PC-3 (cell line): ENCODE results near the gene DLG2. TPM values are rescaled to one million over a fixed set of nuclear protein-coding genes. Genes with fewer than 3 reads are reported as not detected.

Experiments
- ATAC-seq: fragments of 200-7000 bp; cut with Tn5 transposase; 2 replicates; pipeline ENCODE4 v1.9.1; 2020; ENCODE audit warnings: mild to moderate bottlenecking, moderate library complexity
- BruUV-seq: library from RNA; stranded (reverse); fragments of 400-500 nt; replicated peaks from 2 replicates; lab custom pipeline; 2021; lab: Mats Ljungman, UMichigan
- CTCF ChIA-PET: fragments of 300-600 bp; sonication (Branson Sonifier 250); formaldehyde crosslinking; loops from one replicate; lab custom pipeline; 2022; ENCODE audit warnings: antibody characterized with exemption; lab: Charles Lee
- POLR2A ChIA-PET: fragments of 300-600 bp; sonication (Branson Sonifier 250); formaldehyde crosslinking; loops from one replicate; lab custom pipeline; 2022; ENCODE audit warnings: antibody characterized with exemption; ENCODE audit not compliant: unreplicated experiment; lab: Charles Lee
- DNase-seq: peaks from one replicate; pipeline ENCODE4 v3.0.0-alpha.2; 2015
- H2AFZ ChIP-seq: fragments of 300-600 bp; sonication (generic); 2 replicates; pipeline ENCODE4 v1.6.0; 2016; ENCODE audit warnings: antibody characterized with exemption, low read length
- H3F3A ChIP-seq: fragments of 300-600 bp; sonication (generic); one replicate; pipeline ENCODE4 v1.6.0; 2017; ENCODE audit warnings: antibody characterized with exemption, low read length, control low read depth, mild to moderate bottlenecking; ENCODE audit not compliant: unreplicated experiment
- H3K27ac ChIP-seq: fragments of 300-600 bp; sonication (generic); 2 replicates; pipeline ENCODE4 v1.5.1; 2016; ENCODE audit warnings: mild to moderate bottlenecking, low read length
- H3K27me3 ChIP-seq: fragments of 300-600 bp; sonication (generic); 2 replicates; pipeline ENCODE4 v1.6.1; 2016; ENCODE audit warnings: low read length, mixed read lengths
- H3K36me3 ChIP-seq: fragments of 300-600 bp; sonication (generic); 2 replicates; pipeline ENCODE4 v1.6.1; 2016; ENCODE audit warnings: low read depth, mixed run types, low read length, mixed read lengths
- H3K4me1 ChIP-seq: fragments of 300-600 bp; sonication (generic); 2 replicates; pipeline ENCODE4 v1.5.1; 2016; ENCODE audit warnings: low read length; ENCODE audit not compliant: insufficient read depth
- H3K4me2 ChIP-seq: fragments of 300-600 bp; sonication (generic); 2 replicates; pipeline ENCODE4 v1.6.0; 2016; ENCODE audit warnings: low read length
- H3K4me3 ChIP-seq: fragments of 300-600 bp; sonication (generic); 2 replicates; pipeline ENCODE4 v1.5.1; 2016; ENCODE audit warnings: mild to moderate bottlenecking, low read length, mixed read lengths
- H3K79me2 ChIP-seq: fragments of 300-600 bp; sonication (generic); 2 replicates; pipeline ENCODE4 v1.6.1; 2017; ENCODE audit warnings: low read length, mixed read lengths
- H3K9ac ChIP-seq: fragments of 300-600 bp; sonication (generic); 2 replicates; pipeline ENCODE4 v1.6.0; 2016; ENCODE audit warnings: mild to moderate bottlenecking, low read length
- H3K9me2 ChIP-seq: fragments of 300-600 bp; sonication (generic); replicated peaks from 2 replicates; pipeline ENCODE4 v1.6.1; 2016; ENCODE audit warnings: mixed run types, low read length, mixed read lengths
- H3K9me3 ChIP-seq: fragments of 300-600 bp; sonication (generic); 2 replicates; pipeline ENCODE4 v1.6.1; 2016; ENCODE audit warnings: low read length, mixed read lengths
- H4K20me1 ChIP-seq: fragments of 300-600 bp; sonication (generic); 2 replicates; pipeline ENCODE4 v1.6.1; 2016; ENCODE audit warnings: low read length, mixed read lengths
- CTCF ChIP-seq: fragments of 300-600 bp; sonication (generic); conservative IDR thresholded peaks from 2 replicates; pipeline ENCODE4 v1.5.1; 2017; ENCODE audit warnings: antibody characterized with exemption, low read depth, mild to moderate bottlenecking, low read length
- EZH2 ChIP-seq: fragments of 300-600 bp; sonication (generic); IDR thresholded peaks from one replicate; pipeline ENCODE4 v1.6.1; 2017; ENCODE audit warnings: antibody characterized with exemption, mild to moderate bottlenecking, low read length; ENCODE audit not compliant: unreplicated experiment
- EZH2phosphoT487 ChIP-seq: fragments of 300-600 bp; sonication (generic); IDR thresholded peaks from 2 replicates; pipeline ENCODE4 v1.6.1; 2018; ENCODE audit warnings: mild to moderate bottlenecking, antibody characterized with exemption, low read length, borderline replicate concordance
- intact Hi-C: fragments of 100-400 bp; cut with micrococcal nuclease; formaldehyde crosslinking; loops from 2 replicates; pipeline ENCODE4 v1.9.0; 2023
- total RNA-seq: library from RNA; depleted of rRNA; stranded (reverse); fragments of >200 nt; gene quantifications from 2 replicates; pipeline ENCODE4 v1.2.3, GENCODE V29; 2014

Gene DLG2
- total RNA-seq, 1 experiment from 2014 or later: 0.58 TPM

GRCh38 chr11:83728281-83728680 lies 1898.9 kb downstream of the DLG2 start:
- ChIA-PET CTCF (no interaction called here), POLR2A (no interaction called here)
- Histone ChIP-seq H4K20me1 (no peaks in the 10 kb centered on the region), H3K4me2 (no peak overlapping the region), H3K36me3 (no peaks in the 10 kb centered on the region), H2AFZ (no peak overlapping the region), H3K27ac (no peak overlapping the region), H3K4me3 (no peak overlapping the region), H3K9me3 (no peaks in the 10 kb centered on the region), H3K27me3 (peaks cover 5% of the 10 kb centered on the region; the same call in 1 of the 2 replicates), H3K9me2 (no peaks in the 10 kb centered on the region), H3K9ac (no peak overlapping the region), H3K79me2 (no peaks in the 10 kb centered on the region), H3F3A (no peaks in the 10 kb centered on the region), H3K4me1 (no peaks in the 10 kb centered on the region)
- no TSS peak for BruUV-seq
- DNase-seq (no peak), ATAC-seq (no peak)
- TF ChIP-seq EZH2phosphoT487 (no peak), EZH2 (no peak), CTCF (no peak)
- intact Hi-C loops: no loop called here

- Histone ChIP-seq H3K9me2 (no peaks in the 10 kb centered on the region), H3F3A (no peaks in the 10 kb centered on the region), H4K20me1 (no peaks in the 10 kb centered on the region), H2AFZ (no peak overlapping the region), H3K4me2 (no peak overlapping the region), H3K9ac (no peak overlapping the region), H3K27me3 (peaks cover 5% of the 10 kb centered on the region; the same call in 1 of the 2 replicates), H3K4me1 (no peaks in the 10 kb centered on the region), H3K9me3 (no peaks in the 10 kb centered on the region), H3K27ac (no peak overlapping the region), H3K79me2 (no peaks in the 10 kb centered on the region), H3K36me3 (no peaks in the 10 kb centered on the region), H3K4me3 (no peak overlapping the region)
- intact Hi-C loops: no loop called here
- DNase-seq (no peak), ATAC-seq (no peak)
- BruUV-seq: no TSS peak
- CTCF ChIA-PET: no interaction called here
- TF ChIP-seq EZH2: no peak
- no peak for TF ChIP-seq CTCF
- no peak for TF ChIP-seq EZH2phosphoT487
- POLR2A ChIA-PET: no interaction called here
Observed at GRCh38 chr11:83727251-83727650, 1899.9 kb downstream of the DLG2 start.

- no peak for TF ChIP-seq CTCF
- no peak for TF ChIP-seq EZH2phosphoT487
- no peak for TF ChIP-seq EZH2
- no peak for ATAC-seq
- no peaks in the 10 kb centered on the region for H3K4me1 ChIP-seq
- H3K9me2 ChIP-seq: no peaks in the 10 kb centered on the region
- H2AFZ ChIP-seq: no peak overlapping the region
- no peak overlapping the region for H3K27ac ChIP-seq
- no peaks in the 10 kb centered on the region for H3K36me3 ChIP-seq
- no peaks in the 10 kb centered on the region for H3K9me3 ChIP-seq
- peaks cover 5% of the 10 kb centered on the region; the same call in 1 of the 2 replicates for H3K27me3 ChIP-seq
- ChIA-PET POLR2A (no interaction called here), CTCF (no interaction called here)
- no TSS peak for BruUV-seq
- no peaks in the 10 kb centered on the region for H4K20me1 ChIP-seq
- H3F3A ChIP-seq: no peaks in the 10 kb centered on the region
- H3K4me2 ChIP-seq: no peak overlapping the region
- H3K79me2 ChIP-seq: no peaks in the 10 kb centered on the region
- intact Hi-C loops: no loop called here
- no peak overlapping the region for H3K4me3 ChIP-seq
- H3K9ac ChIP-seq: no peak overlapping the region
- no peak for DNase-seq
Observed at GRCh38 chr11:83726316-83726715, 1900.8 kb downstream of the DLG2 start.
